CD4-positive, alpha-beta T cell (primary cell): Measurements from ENCODE around the gene FABP6. TPM values are rescaled to one million over a fixed set of nuclear protein-coding genes. Genes with fewer than 3 reads are reported as not detected.

ENCODE experiments used
- ATAC-seq: fragments of 200-7000 bp; cut with Tn5 transposase; one replicate; pipeline ENCODE4 v1.10.0; 2022; ENCODE audit warnings: mild to moderate bottlenecking; ENCODE audit not compliant: poor library complexity
- CTCF ChIA-PET: fragments of 350-600 bp; sonication (Branson Sonifier 250); formaldehyde crosslinking; loops from one replicate; lab custom pipeline; 2021; ENCODE audit warnings: antibody characterized with exemption, inconsistent platforms; lab: Charles Lee
- POLR2A ChIA-PET: fragments of 350-600 bp; sonication (Branson Sonifier 250); formaldehyde crosslinking; loops from one replicate; lab custom pipeline; 2021; ENCODE audit warnings: antibody characterized with exemption, inconsistent platforms; lab: Charles Lee
- DNase-seq, 14 experiments: peaks; one replicate each; pipeline ENCODE4 v3.0.0-alpha.2; 2013 to 2020; ENCODE audit warnings: mixed read lengths in 2 of 14
- H3K27ac ChIP-seq, 2 donors: one replicate each; pipeline versions ENCODE4 v1.5.1 to v1.7.0; 2013; ENCODE audit warnings: low read length in 2 of 2, low read depth in 1 of 2, mild to moderate bottlenecking in 1 of 2
- H3K27me3 ChIP-seq, 2 experiments: 1 replicate in 1 of 2; 2 replicates in 1 of 2; pipeline versions ENCODE4 v1.6.1 to v1.7.0; 2013; ENCODE audit warnings: low read length in 2 of 2, control low read depth in 1 of 2, mild to moderate bottlenecking in 1 of 2, moderate library complexity in 1 of 2; ENCODE audit not compliant: insufficient read depth in 2 of 2, control insufficient read depth in 1 of 2
- H3K36me3 ChIP-seq: one replicate; pipeline ENCODE4 v1.6.1; 2013; ENCODE audit warnings: low read length, control low read depth; ENCODE audit not compliant: insufficient read depth
- H3K4me1 ChIP-seq: one replicate; pipeline ENCODE4 v1.6.1; 2013; ENCODE audit warnings: low read length, control low read depth; ENCODE audit not compliant: insufficient read depth
- H3K4me3 ChIP-seq: one replicate; pipeline ENCODE4 v1.5.1; 2013; ENCODE audit warnings: mild to moderate bottlenecking, low read length, moderate library complexity
- H3K9me3 ChIP-seq, 2 experiments: 1 replicate in 1 of 2; 2 replicates in 1 of 2; pipeline versions ENCODE4 v1.6.1 to v1.7.0; 2013; ENCODE audit warnings: low read length in 2 of 2, mild to moderate bottlenecking in 2 of 2, control low read depth in 1 of 2, moderate library complexity in 1 of 2; ENCODE audit not compliant: control insufficient read depth in 1 of 2, insufficient read depth in 1 of 2
- H3K27ac Mint-ChIP-seq: one replicate; pipeline ENCODE4 v1.8.0; 2020; ENCODE audit warnings: mixed read lengths
- H3K27me3 Mint-ChIP-seq: one replicate; pipeline ENCODE4 v1.8.0; 2021; ENCODE audit warnings: mixed read lengths
- H3K36me3 Mint-ChIP-seq: one replicate; pipeline ENCODE4 v1.8.0; 2021; ENCODE audit warnings: low read depth, mixed read lengths
- H3K4me1 Mint-ChIP-seq: one replicate; pipeline ENCODE4 v1.8.0; 2021; ENCODE audit warnings: low read depth, mixed read lengths
- H3K4me3 Mint-ChIP-seq: one replicate; pipeline ENCODE4 v1.8.0; 2020; ENCODE audit warnings: mild to moderate bottlenecking, mixed read lengths
- H3K9me3 Mint-ChIP-seq: one replicate; pipeline ENCODE4 v1.8.0; 2020; ENCODE audit warnings: mixed read lengths
- CTCF ChIP-seq: fragments of 200-600 bp; IDR thresholded peaks from one replicate; pipeline ENCODE4 v1.8.0; 2022; ENCODE audit warnings: antibody characterized with exemption, mild to moderate bottlenecking
- intact Hi-C, 2 experiments: fragments of 100-400 bp; cut with DNase I in 1 of 2; cut with micrococcal nuclease in 1 of 2; formaldehyde crosslinking; loops; one replicate each; pipeline versions ENCODE4 v1.15.1 to v1.9.0; 2023 to 2025; cut with DNase I, micrococcal nuclease
- total RNA-seq, 174 experiments: library from RNA in 2 of 174; stranded (reverse) in 2 of 174; gene quantifications; one replicate each; pipeline ENCODE4 v1.2.3 and lab custom pipeline; 2021 to 2026

The FABP6 gene
- total RNA-seq, 2 experiments from 2014 or later, result not detected

- no peaks in the 10 kb centered on the region for H3K4me1 Mint-ChIP-seq
- H3K9me3 Mint-ChIP-seq, result no peaks in the 10 kb centered on the region
- no peaks in the 10 kb centered on the region for H3K36me3 Mint-ChIP-seq
- ATAC-seq (no peak), DNase-seq (no peak)
- POLR2A ChIA-PET, result no interaction called here
- no peaks in the 10 kb centered on the region for H3K27me3 ChIP-seq
- intact Hi-C loops, result no loop called here
- TF ChIP-seq CTCF, result no peak
- no peak overlapping the region for H3K4me3 Mint-ChIP-seq
- H3K4me3 ChIP-seq, result no peak overlapping the region
- H3K27ac Mint-ChIP-seq, result no peak overlapping the region
- H3K27me3 Mint-ChIP-seq, result no peaks in the 10 kb centered on the region
- no peaks in the 10 kb centered on the region for H3K9me3 ChIP-seq
- H3K27ac ChIP-seq, result no peak overlapping the region
- CTCF ChIA-PET, result no interaction called here
- no peaks in the 10 kb centered on the region for H3K4me1 ChIP-seq
- no peaks in the 10 kb centered on the region for H3K36me3 ChIP-seq
These were observed 56.0 kb downstream of the FABP6 start for GRCh38 chr5:160285316-160285715.

- intact Hi-C loops, result no loop called here
These were observed 57.6 kb downstream of the FABP6 start for GRCh38 chr5:160286947-160287346.

GRCh38 chr5:160287378-160288051 is 58.2 kb downstream of the FABP6 start:
- no peak overlapping the region for H3K27ac Mint-ChIP-seq

More at GRCh38 chr5:160286947-160287346, 57.6 kb downstream of the FABP6 start:
- Mint-ChIP-seq H3K36me3 (no peaks in the 10 kb centered on the region), H3K27ac (no peak overlapping the region), H3K9me3 (no peaks in the 10 kb centered on the region), H3K27me3 (no peaks in the 10 kb centered on the region), H3K4me1 (no peaks in the 10 kb centered on the region), H3K4me3 (no peak overlapping the region)
- TF ChIP-seq CTCF, result no peak
- ChIA-PET CTCF (no interaction called here), POLR2A (no interaction called here)
- ATAC-seq, result no peak
- Histone ChIP-seq H3K9me3 (no peaks in the 10 kb centered on the region), H3K36me3 (no peaks in the 10 kb centered on the region), H3K4me1 (no peaks in the 10 kb centered on the region), H3K27ac (no peak overlapping the region), H3K4me3 (no peak overlapping the region), H3K27me3 (peaks cover 0 to 2% of the 10 kb centered on the region in 2 experiments)
- DNase-seq, result no peak

More at GRCh38 chr5:160287378-160288051, 58.2 kb downstream of the FABP6 start:
- Histone ChIP-seq H3K27ac (no peak overlapping the region), H3K4me1 (no peaks in the 10 kb centered on the region), H3K36me3 (no peaks in the 10 kb centered on the region), H3K4me3 (no peak overlapping the region), H3K27me3 (peaks cover 0 to 2% of the 10 kb centered on the region in 2 experiments), H3K9me3 (no peaks in the 10 kb centered on the region)
- ChIA-PET CTCF (no interaction called here), POLR2A (no interaction called here)
- TF ChIP-seq CTCF, result no peak
- Mint-ChIP-seq H3K27me3 (no peaks in the 10 kb centered on the region), H3K36me3 (no peaks in the 10 kb centered on the region), H3K9me3 (no peaks in the 10 kb centered on the region), H3K4me1 (no peaks in the 10 kb centered on the region), H3K4me3 (no peak overlapping the region)
- no peak for DNase-seq
- no peak for ATAC-seq
- intact Hi-C loops, result no loop called here

Other genes starting within 250 kb of the FABP6 start
- gene TTC1, start 220.4 kb upstream of the FABP6 start, total RNA-seq, result 10 to 100 TPM; 15.9 to 16.3 TPM
- 10 to 100 TPM; 18.2 to 23.2 TPM for gene PWWP2A, start 110.1 kb upstream of the FABP6 start, total RNA-seq
- not detected for gene CCNJL, start 83.1 kb downstream of the FABP6 start, total RNA-seq
- not detected for gene C1QTNF2, start 141.1 kb downstream of the FABP6 start, total RNA-seq
- gene FAM200C, start 170.5 kb downstream of the FABP6 start, total RNA-seq, result under 1 TPM in 1 of 2 experiments, not detected in 1; 0.16 TPM
- gene SLU7, start 189.6 kb downstream of the FABP6 start, total RNA-seq, result 100 to 1,000 TPM in 1 of 2 experiments, 10 to 100 TPM in 1; 99.9 to 106 TPM
- gene PTTG1, start 192.3 kb downstream of the FABP6 start, total RNA-seq, result 10 to 100 TPM; 15.1 to 17.6 TPM